Measurements from ENCODE around the gene DTHD1. TPM values are rescaled to one million over a fixed set of nuclear protein-coding genes. Genes with fewer than 3 reads are reported as not detected.
A peak's percentile ranks its signal among the peaks of the same experiment; 100 is the strongest.

DTHD1 gene
- total RNA-seq, 3 donors from 2014 or later (not counting 1 experiment from before 2014, with no cell fraction given): 67.0 to 95.4 (median 81.5) TPM

- Histone ChIP-seq H3K36me3 (ENCODE audit: control insufficient read depth, insufficient read depth, low read length) (no peaks in the 10 kb centered on the region), H3K4me1 (ENCODE audit: control insufficient read depth, insufficient read depth, low read length) (peaks cover 16% of the 10 kb centered on the region), H3K27ac (ENCODE audit: low read length) (no peak overlapping the region), H3K9me3 (ENCODE audit: control insufficient read depth, insufficient read depth, low read length) (no peaks in the 10 kb centered on the region), H3K4me3 (ENCODE audit: low read length) (no peak overlapping the region), H3K27me3 (ENCODE audit: control insufficient read depth, insufficient read depth, low read length) (no peaks in the 10 kb centered on the region)
- ATAC-seq: no peak
- Mint-ChIP-seq H3K9me3 (no peaks in the 10 kb centered on the region), H3K36me3 (no peaks in the 10 kb centered on the region), H3K4me3 (no peak overlapping the region), H3K27ac (peak overlapping the region in 1 of 2 donors; percentile 22), H3K27me3 (ENCODE audit: low read depth in 2 of 2) (no peaks in the 10 kb centered on the region), H3K4me1 (peaks cover 41 to 48% of the 10 kb centered on the region in 2 donors)
- intact Hi-C loops (cut with micrococcal nuclease): no loop called here
- TF ChIP-seq CTCF (IDR thresholded peaks at IDR 0.05): no peak
- no peak for DNase-seq
- WGBS (ENCODE audit: insufficient coverage): 95% methylated on average over 2 of the region's 2 CpGs
These were observed 47.8 kb downstream of the DTHD1 start for GRCh38 chr4:36329228-36329627.

- H3K27me3 ChIP-seq (ENCODE audit: control insufficient read depth, insufficient read depth, low read length): no peaks in the 10 kb centered on the region
- peaks cover 27 to 37% of the 10 kb centered on the region in 2 donors for H3K4me1 Mint-ChIP-seq
- H3K9me3 Mint-ChIP-seq: no peaks in the 10 kb centered on the region
- DNase-seq (no peak), ATAC-seq (no peak)
- no peaks in the 10 kb centered on the region for H3K36me3 Mint-ChIP-seq
- H3K9me3 ChIP-seq (ENCODE audit: control insufficient read depth, insufficient read depth, low read length): no peaks in the 10 kb centered on the region
- H3K27me3 Mint-ChIP-seq (ENCODE audit: low read depth in 2 of 2): no peaks in the 10 kb centered on the region
- H3K4me1 ChIP-seq (ENCODE audit: control insufficient read depth, insufficient read depth, low read length): peaks cover 13% of the 10 kb centered on the region
- H3K4me3 ChIP-seq (ENCODE audit: low read length): no peak overlapping the region
- no CpG with 5 or more reads among the region's 1 CpG for WGBS (ENCODE audit: insufficient coverage)
- intact Hi-C loops (cut with micrococcal nuclease): no loop called here
- TF ChIP-seq CTCF (IDR thresholded peaks at IDR 0.05): no peak
- no peak overlapping the region for H3K27ac ChIP-seq (ENCODE audit: low read length)
- no peak overlapping the region for H3K4me3 Mint-ChIP-seq
- H3K27ac Mint-ChIP-seq: no peak overlapping the region
- H3K36me3 ChIP-seq (ENCODE audit: control insufficient read depth, insufficient read depth, low read length): no peaks in the 10 kb centered on the region
These were observed 49.4 kb downstream of the DTHD1 start for GRCh38 chr4:36330796-36331195.

GRCh38 chr4:36332023-36332781, 50.8 kb downstream of the DTHD1 start:
- intact Hi-C loops (cut with micrococcal nuclease): no loop called here
- Histone ChIP-seq H3K27ac (ENCODE audit: low read length) (no peak overlapping the region), H3K27me3 (ENCODE audit: control insufficient read depth, insufficient read depth, low read length) (no peaks in the 10 kb centered on the region), H3K9me3 (ENCODE audit: control insufficient read depth, insufficient read depth, low read length) (no peaks in the 10 kb centered on the region), H3K4me3 (ENCODE audit: low read length) (no peak overlapping the region), H3K36me3 (ENCODE audit: control insufficient read depth, insufficient read depth, low read length) (no peaks in the 10 kb centered on the region), H3K4me1 (ENCODE audit: control insufficient read depth, insufficient read depth, low read length) (peaks cover 11% of the 10 kb centered on the region)
- ATAC-seq: no peak
- TF ChIP-seq CTCF (IDR thresholded peaks at IDR 0.05): no peak
- 94% methylated on average over 3 of the region's 7 CpGs for WGBS (ENCODE audit: insufficient coverage)
- no peak for DNase-seq
- H3K4me1 Mint-ChIP-seq: peaks cover 35 to 48% of the 10 kb centered on the region in 2 donors
- no peak overlapping the region for H3K4me3 Mint-ChIP-seq
- H3K27ac Mint-ChIP-seq: no peak overlapping the region
- H3K36me3 Mint-ChIP-seq: no peaks in the 10 kb centered on the region
- H3K9me3 Mint-ChIP-seq: no peaks in the 10 kb centered on the region
- H3K27me3 Mint-ChIP-seq (ENCODE audit: low read depth in 2 of 2): no peaks in the 10 kb centered on the region

GRCh38 chr4:36332782-36333131, 51.3 kb downstream of the DTHD1 start:
- no peaks in the 10 kb centered on the region for H3K27me3 ChIP-seq (ENCODE audit: control insufficient read depth, insufficient read depth, low read length)
- Mint-ChIP-seq H3K9me3 (no peaks in the 10 kb centered on the region), H3K36me3 (no peaks in the 10 kb centered on the region), H3K4me3 (no peak overlapping the region), H3K27ac (no peak overlapping the region), H3K4me1 (peaks cover 35 to 52% of the 10 kb centered on the region in 2 donors), H3K27me3 (ENCODE audit: low read depth in 2 of 2) (no peaks in the 10 kb centered on the region)
- DNase-seq (no peak), ATAC-seq (no peak)
- H3K27ac ChIP-seq (ENCODE audit: low read length): no peak overlapping the region
- no peak for TF ChIP-seq CTCF (IDR thresholded peaks at IDR 0.05)
- no peak overlapping the region for H3K4me3 ChIP-seq (ENCODE audit: low read length)
- no peaks in the 10 kb centered on the region for H3K9me3 ChIP-seq (ENCODE audit: control insufficient read depth, insufficient read depth, low read length)
- intact Hi-C loops (cut with micrococcal nuclease): no loop called here
- no peaks in the 10 kb centered on the region for H3K36me3 ChIP-seq (ENCODE audit: control insufficient read depth, insufficient read depth, low read length)
- H3K4me1 ChIP-seq (ENCODE audit: control insufficient read depth, insufficient read depth, low read length): peaks cover 11% of the 10 kb centered on the region
